Gastroesophageal sphincter (tissue), 4 donors: ENCODE data around the gene COLEC12. TPM values are rescaled to one million over a fixed set of nuclear protein-coding genes. Genes with fewer than 3 reads are reported as not detected.

Experiments
- ATAC-seq: fragments of 150-250 bp; one replicate; pipeline ENCODE4 v1.9.1; 2016; ENCODE audit warnings: mild to moderate bottlenecking, moderate library complexity
- H3K27ac ChIP-seq, 4 donors: fragments of 200-600 bp; sonication (generic) in 3 of 4; 1 replicate in 3 of 4; 2 replicates in 1 of 4; pipeline ENCODE4 v1.5.1; 2016 to 2019
- H3K27me3 ChIP-seq: fragments of 200-600 bp; sonication (generic); one replicate; pipeline ENCODE4 v1.5.1; 2019
- H3K36me3 ChIP-seq, 2 donors: fragments of 200-600 bp; sonication (generic); one replicate each; pipeline ENCODE4 v1.5.1; 2019; ENCODE audit warnings: control low read depth in 1 of 2
- H3K4me1 ChIP-seq, 3 donors: fragments of 200-600 bp; sonication (generic); 1 replicate in 2 of 3; 2 replicates in 1 of 3; pipeline ENCODE4 v1.5.1; 2016 to 2019; ENCODE audit warnings: control low read depth in 2 of 3
- H3K4me3 ChIP-seq, 2 donors: fragments of 200-600 bp; sonication (generic); one replicate each; pipeline ENCODE4 v1.5.1; 2019; ENCODE audit warnings: mild to moderate bottlenecking in 1 of 2, moderate library complexity in 1 of 2
- H3K9me3 ChIP-seq, 3 donors: fragments of 200-600 bp; sonication (generic); one replicate each; pipeline ENCODE4 v1.5.1; 2017 to 2019; ENCODE audit warnings: control low read depth in 2 of 3
- EP300 ChIP-seq: sonication (generic); formaldehyde crosslinking; IDR thresholded peaks from one replicate; pipeline ENCODE4 v1.6.1; 2017; ENCODE audit warnings: antibody characterized with exemption, mild to moderate bottlenecking
- POLR2A ChIP-seq, 2 donors: fragments of 450-650 bp; IDR thresholded peaks; one replicate each; pipeline ENCODE4 v1.6.1; 2017; ENCODE audit warnings: antibody characterized with exemption in 2 of 2, mild to moderate bottlenecking in 2 of 2, moderate library complexity in 1 of 2
- POLR2AphosphoS5 ChIP-seq: sonication (generic); formaldehyde crosslinking; IDR thresholded peaks from one replicate; pipeline ENCODE4 v1.6.1; 2017; ENCODE audit warnings: antibody characterized with exemption
- WGBS, 2 donors: methylation state at CpG; one replicate each; pipeline ENCODE4 v1.1.5; 2018; ENCODE audit warnings: low coverage in 1 of 2; 5-methylcytosine and 5-hydroxymethylcytosine counted together
- total RNA-seq, 4 donors: library from RNA; depleted of rRNA; stranded (reverse); fragments of >200 nt; gene quantifications; one replicate each; pipeline ENCODE4 v1.1.0, GENCODE V29; 2016
- TF ChIP-seq, protein P1 (sequence below), 4 experiments: fragments of 200-600 bp in 2 of 4; fragments of 450-650 bp in 2 of 4; sonication (generic) in 1 of 4; IDR thresholded peaks; one replicate each; pipeline ENCODE4 v1.5.1; 2017 to 2019; ENCODE audit warnings: antibody characterized with exemption in 4 of 4, mild to moderate bottlenecking in 2 of 4, moderate library complexity in 2 of 4

Gene COLEC12
- total RNA-seq, 4 donors from 2014 or later: 21.2 to 40.1 (median 37.1) TPM

- H3K36me3 ChIP-seq: peaks cover 0 to 11% of the 10 kb centered on the region in 2 donors
- H3K27me3 ChIP-seq: no peaks in the 10 kb centered on the region
- WGBS, 2 donors: no CpG with 5 or more reads among the region's 2 CpGs
- no peaks in the 10 kb centered on the region for H3K9me3 ChIP-seq
- ATAC-seq: no peak
- H3K27ac ChIP-seq: no peak overlapping the region
- TF ChIP-seq EP300 (no peak), POLR2A (IDR thresholded peaks at IDR 0.05) (no peak), POLR2AphosphoS5 (no peak)
- TF ChIP-seq, protein P1, sequence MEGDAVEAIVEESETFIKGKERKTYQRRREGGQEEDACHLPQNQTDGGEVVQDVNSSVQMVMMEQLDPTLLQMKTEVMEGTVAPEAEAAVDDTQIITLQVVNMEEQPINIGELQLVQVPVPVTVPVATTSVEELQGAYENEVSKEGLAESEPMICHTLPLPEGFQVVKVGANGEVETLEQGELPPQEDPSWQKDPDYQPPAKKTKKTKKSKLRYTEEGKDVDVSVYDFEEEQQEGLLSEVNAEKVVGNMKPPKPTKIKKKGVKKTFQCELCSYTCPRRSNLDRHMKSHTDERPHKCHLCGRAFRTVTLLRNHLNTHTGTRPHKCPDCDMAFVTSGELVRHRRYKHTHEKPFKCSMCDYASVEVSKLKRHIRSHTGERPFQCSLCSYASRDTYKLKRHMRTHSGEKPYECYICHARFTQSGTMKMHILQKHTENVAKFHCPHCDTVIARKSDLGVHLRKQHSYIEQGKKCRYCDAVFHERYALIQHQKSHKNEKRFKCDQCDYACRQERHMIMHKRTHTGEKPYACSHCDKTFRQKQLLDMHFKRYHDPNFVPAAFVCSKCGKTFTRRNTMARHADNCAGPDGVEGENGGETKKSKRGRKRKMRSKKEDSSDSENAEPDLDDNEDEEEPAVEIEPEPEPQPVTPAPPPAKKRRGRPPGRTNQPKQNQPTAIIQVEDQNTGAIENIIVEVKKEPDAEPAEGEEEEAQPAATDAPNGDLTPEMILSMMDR (IDR thresholded peaks at IDR 0.05): no peak
- peaks cover 0 to 32% (median 0%) of the 10 kb centered on the region in 3 donors for H3K4me1 ChIP-seq
- H3K4me3 ChIP-seq: no peak overlapping the region
Measured at GRCh38 chr18:336713-337112, 163.8 kb downstream of the COLEC12 start.

GRCh38 chr18:335733-336132, 164.8 kb downstream of the COLEC12 start:
- Histone ChIP-seq H3K27me3 (no peaks in the 10 kb centered on the region), H3K36me3 (peaks cover 0 to 13% of the 10 kb centered on the region in 2 donors), H3K9me3 (no peaks in the 10 kb centered on the region), H3K4me3 (no peak overlapping the region), H3K27ac (no peak overlapping the region), H3K4me1 (peaks cover 0 to 26% (median 0%) of the 10 kb centered on the region in 3 donors)
- ATAC-seq: no peak
- WGBS, 2 donors: 45 to 76% methylated on average over 1 to 2 of the region's 2 CpGs
- TF ChIP-seq POLR2AphosphoS5 (no peak), EP300 (no peak), POLR2A (IDR thresholded peaks at IDR 0.05) (no peak)
- TF ChIP-seq, protein P1 (IDR thresholded peaks at IDR 0.05): no peak

DNA sequence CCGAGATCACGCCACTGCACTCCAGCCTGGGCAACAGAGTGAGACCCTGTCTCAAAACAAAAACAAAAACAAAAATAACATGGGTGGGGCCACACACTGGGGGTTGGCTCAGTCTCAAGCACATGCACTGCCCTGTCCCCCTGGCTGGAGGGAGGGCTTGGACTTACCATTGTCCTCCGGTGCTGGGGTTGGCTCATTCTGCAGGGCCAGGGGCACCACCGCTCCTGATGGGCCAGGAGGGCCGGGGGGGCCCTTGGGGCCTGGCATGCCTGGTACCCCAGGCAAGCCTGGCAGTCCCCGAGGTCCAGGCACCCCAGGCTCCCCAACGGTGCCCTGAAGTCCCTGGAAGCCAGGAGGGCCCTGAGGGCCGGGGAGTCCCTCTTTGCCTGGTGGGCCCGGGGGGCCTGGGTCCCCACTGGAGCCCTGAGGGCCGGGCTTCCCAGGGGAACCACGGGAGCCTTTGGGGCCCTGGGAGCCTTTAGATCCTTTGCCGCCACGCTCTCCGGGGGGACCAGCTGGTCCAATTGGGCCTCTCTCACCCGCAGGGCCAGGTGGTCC, 165.8 kb downstream of the COLEC12 start:
- TF ChIP-seq POLR2AphosphoS5 (no peak), POLR2A (IDR thresholded peaks at IDR 0.05) (no peak), EP300 (no peak)
- TF ChIP-seq, protein P1 (IDR thresholded peaks at IDR 0.05): no peak
- ATAC-seq: no peak
- H3K27me3 ChIP-seq: no peaks in the 10 kb centered on the region
- 100% methylated on average over 1 to 2 of the region's 15 CpGs for WGBS, 2 donors
- H3K36me3 ChIP-seq: peaks cover 0 to 20% of the 10 kb centered on the region in 2 donors
- no peaks in the 10 kb centered on the region for H3K9me3 ChIP-seq
- peaks cover 0 to 18% (median 0%) of the 10 kb centered on the region in 3 donors for H3K4me1 ChIP-seq
- no peak overlapping the region for H3K4me3 ChIP-seq
- no peak overlapping the region for H3K27ac ChIP-seq

DNA sequence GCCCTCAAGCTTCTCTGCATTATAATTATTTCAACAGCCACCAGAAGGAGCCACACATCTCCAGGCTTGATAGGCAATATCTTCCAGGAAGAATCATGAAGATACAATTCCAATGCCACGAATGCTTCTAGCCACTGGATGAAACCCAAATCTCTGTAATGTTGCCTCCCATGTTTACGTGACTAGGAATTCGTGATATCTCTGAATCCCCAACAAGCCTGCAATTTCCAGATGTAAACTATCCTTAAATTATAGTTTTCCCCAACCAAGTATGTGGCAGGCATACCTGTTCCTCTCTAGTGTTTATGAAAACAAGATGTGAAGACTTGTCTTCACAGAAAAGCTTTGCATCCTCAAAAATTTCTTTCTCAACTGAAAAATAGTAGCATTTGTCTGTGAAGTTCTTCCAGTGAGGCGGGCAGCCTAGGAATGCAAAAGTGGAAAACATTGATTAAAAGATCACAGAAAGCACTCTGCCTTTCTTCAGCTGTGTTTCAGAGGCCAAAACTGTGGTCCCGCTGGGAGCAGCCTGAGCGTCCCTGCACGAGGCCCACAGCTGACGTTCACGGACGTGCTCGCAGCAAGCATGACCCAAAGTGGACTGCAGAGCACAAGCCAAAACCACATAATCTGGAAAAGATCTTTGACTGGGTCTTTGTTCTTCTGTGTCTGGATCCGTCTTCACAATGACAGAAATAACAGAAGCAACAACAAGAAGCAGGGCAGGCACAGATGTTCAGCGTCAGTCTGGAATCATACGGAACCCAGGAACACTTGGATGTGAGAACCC, 167.6 kb downstream of the COLEC12 start:
- peaks cover 0 to 24% of the 10 kb centered on the region in 2 donors for H3K36me3 ChIP-seq
- H3K9me3 ChIP-seq: no peaks in the 10 kb centered on the region
- no peak for ATAC-seq
- WGBS, 2 donors: 30 to 59% methylated on average over 5 to 11 of the region's 14 CpGs
- H3K4me1 ChIP-seq: peaks cover 0 to 18% (median 0%) of the 10 kb centered on the region in 3 donors
- TF ChIP-seq EP300 (no peak), POLR2AphosphoS5 (no peak), POLR2A (IDR thresholded peaks at IDR 0.05) (no peak)
- TF ChIP-seq, protein P1 (IDR thresholded peaks at IDR 0.05): no peak
- no peaks in the 10 kb centered on the region for H3K27me3 ChIP-seq
- H3K4me3 ChIP-seq: no peak overlapping the region
- H3K27ac ChIP-seq: peak overlapping the region in 2 of 4 donors; percentile 9 to 16
